Activated gamma-delta T cell (primary cell): ENCODE results near the gene LAIR1.
"Not testable (repeated sequence)": the region's sequence is repeated elsewhere in the genome, so short reads cannot be mapped to it uniquely, and the experiment has no call there.

Experiments used
- DNase-seq: peaks from one replicate; lab custom pipeline; 2025; lab: John Stamatoyannopoulos, UW

Gene LAIR1

DNA sequence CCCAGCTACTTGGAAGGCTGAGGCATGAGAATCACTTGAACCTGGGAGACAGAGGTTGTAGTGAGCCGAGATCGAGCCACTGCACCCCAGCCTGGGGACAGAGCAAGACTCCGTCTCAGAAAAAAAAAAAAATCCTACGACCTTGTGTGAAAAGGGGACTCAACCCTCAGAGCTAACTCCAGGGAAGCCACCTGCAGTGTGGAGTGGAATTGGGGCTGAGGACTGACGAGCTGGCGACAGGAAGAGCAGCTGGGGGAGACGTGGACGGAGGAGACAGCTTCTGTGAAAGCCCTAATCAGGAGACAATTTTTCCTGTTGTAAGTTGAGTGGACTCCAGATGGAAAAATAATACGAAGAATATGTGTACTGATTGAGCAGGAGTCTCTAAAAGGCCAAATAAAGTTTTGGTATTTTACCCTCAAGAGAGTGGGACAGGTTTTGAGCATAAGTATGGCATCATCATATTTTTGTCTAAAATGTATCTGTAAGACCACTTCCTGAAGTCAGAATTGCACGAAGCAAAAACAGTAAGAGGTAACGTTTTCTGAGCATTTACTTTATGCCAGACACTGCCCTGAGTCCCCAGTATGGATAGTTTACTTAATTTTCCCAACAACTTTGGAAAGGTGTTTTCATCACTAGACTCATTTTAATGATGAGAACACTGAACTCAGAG, 12.0 kb upstream of the LAIR1 start:
- DNase-seq = no peak

DNA sequence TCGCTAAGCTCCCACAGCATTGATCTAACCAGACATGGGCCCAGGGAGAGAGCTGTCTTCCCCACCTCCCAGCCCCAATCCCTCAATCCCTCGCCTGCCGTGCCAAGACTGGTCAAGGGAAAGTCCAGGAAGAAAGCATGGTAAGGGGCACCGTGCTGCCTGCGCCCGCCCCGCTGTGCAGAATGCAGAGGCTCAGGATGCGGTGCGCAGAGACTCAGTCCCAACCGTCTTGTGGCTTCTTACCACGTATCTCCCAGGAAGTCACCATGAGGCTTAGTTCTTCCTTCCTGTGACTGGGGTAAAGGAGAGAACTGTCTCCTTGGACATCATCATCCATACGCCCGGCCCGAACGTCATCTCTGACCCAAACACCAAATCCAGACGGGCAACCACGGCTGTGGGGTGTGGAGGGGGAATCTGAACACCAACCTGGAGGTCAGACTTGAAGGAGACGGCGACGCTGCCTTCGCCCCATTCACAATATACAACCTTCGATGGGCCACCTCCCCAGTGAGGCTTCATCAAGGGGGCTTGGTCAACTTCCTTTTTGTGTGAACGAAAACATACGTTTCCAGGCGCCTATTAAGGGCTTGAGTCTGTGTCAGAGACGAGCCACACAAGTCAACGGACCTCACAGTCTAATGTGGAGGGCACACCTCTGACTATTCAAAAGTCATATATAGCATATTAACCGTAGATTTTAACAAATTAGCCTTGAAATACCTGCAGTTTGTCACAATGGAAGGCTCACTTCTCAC, 10.6 kb upstream of the LAIR1 start:
- DNase-seq = not testable (repeated sequence)

DNA sequence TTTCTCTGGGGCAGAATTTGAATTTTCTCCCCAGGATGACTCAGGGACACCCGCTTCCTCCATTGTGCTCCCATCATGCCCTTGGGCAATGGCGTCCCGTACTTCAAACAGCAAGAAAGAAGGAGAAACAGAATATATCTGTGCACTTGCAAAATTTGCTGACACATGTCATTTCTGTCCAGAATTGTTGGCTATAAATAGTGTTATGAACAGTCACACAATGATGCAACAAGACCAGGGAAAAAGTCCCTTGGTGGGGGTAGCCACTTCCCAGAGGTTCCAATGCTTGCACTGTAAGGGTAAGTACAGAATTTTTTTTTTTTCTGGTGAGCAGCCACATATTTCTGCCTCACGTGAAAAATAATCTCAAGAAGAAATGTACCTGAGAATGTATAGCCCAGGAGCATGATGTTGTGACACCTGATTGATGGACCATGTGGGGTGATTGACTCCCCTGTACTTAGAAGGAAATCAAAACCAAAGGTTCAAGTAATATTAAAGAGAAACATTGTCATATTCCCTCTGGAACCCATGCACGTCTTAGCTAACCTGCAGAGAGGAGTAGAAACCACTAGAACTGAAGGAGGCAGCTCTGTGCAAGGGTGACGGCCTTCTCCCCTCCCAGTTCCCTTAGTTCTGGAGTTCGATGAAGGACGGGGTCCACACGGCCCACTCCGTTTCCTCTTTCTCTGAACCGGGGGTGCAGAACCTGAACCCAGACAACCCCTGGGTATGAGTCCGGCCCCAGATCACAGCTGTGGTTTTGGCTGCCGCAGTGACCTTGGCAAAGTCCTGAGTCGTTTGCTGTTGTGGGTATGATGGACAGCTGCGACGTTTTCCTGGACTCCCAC, 9.3 kb upstream of the LAIR1 start:
- DNase-seq = no peak

DNA sequence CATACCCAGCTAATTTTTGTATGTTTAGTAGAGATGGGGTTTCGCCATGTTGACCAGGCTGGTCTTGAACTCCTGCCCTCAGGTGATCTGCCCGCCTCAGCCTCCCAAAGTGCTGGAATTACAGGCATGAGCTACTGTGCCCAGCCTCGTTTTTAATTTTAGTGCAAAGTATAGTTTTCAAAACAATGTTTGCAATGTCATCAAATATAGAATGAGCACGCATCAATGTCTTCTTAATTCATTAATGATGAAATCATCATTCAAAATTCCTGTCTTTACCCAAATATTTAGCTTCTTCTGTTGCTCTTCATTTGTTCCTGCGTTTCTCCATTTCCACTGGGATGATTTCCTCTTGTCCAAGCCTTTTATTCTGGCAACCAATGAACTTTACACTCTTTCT, 6.7 kb upstream of the LAIR1 start:
- not testable (repeated sequence) for DNase-seq

DNA sequence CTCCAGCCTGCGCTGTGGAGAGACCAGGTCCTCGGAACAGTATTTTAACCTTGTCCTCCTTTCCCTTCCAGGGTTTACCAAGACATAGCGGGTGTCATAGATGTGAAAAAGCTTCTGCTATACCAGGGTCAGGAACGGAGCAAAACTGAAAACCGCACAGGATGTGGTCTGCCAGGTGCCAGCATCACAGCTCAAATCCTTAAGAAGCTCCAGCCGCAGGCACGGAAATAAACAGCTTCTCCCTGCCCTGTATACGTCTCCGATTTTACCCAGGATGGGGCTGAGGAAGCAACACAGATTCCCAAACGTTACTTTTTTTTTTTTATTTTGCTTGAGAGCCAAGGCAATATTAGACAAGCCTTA, 5.7 kb upstream of the LAIR1 start:
- not testable (repeated sequence) for DNase-seq

DNA sequence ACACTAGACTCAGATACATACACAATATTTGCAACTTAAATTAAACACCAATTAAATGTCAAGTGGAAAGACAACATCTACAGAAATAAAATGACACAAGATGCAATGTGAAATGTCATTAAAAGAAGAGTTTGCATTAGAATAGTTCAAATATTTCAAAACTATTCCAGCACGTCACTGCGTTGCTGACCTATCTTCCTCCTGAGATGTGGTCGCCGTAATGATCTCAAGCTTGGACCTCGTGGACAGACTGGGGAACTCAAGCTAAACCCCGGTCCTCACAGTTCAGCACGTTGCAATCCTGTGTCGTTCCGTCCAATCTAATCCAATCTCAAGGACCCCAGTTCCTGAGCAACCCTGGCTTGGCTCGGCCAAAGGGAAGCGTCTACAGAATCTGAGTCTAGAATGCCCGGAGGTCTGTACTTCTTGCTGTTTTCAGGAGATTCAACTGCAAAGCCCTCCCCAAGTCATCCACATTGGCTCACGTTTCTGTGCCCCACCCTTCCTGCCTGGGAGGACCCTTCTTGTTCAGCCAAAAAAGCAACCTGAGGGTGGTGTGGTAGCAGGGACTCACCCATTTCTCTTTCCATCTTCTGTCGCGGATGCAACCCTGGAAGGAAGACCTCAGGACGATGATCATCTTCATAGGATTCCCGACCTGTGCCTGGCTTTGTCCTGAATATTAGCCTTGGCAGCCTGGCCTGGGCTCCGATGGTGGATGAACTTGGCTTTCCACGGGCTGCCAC, 5.1 kb upstream of the LAIR1 start:
- not testable (repeated sequence) for DNase-seq

DNA sequence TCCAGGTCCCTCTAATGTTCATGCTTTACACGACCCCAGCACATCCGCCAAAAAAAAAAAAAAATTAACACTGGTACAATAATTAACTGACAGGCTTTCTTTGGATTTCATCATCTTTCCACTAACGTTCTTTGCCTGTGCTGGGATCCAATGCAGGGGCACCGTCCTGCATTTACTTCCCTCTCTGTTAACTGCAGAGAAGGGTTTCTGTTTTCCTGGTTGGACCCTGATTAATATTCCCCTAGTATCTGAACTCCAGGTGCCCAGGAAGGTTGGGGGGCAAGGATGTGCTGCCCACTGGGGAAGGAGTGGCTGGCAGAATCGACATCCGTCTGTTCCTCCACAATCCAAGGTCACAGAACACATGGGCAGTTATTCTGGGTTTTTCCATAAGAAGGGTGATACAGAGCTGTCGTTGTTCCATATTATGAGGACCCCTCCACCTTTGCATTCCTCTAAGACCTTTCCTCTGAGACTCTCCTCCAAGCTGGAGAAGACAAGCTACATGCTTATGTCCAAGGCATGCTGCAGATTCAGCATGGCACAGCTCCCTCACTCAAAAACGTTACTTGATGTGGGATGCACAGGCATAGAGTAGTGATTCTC, 4.5 kb upstream of the LAIR1 start:
- DNase-seq = no peak

DNA sequence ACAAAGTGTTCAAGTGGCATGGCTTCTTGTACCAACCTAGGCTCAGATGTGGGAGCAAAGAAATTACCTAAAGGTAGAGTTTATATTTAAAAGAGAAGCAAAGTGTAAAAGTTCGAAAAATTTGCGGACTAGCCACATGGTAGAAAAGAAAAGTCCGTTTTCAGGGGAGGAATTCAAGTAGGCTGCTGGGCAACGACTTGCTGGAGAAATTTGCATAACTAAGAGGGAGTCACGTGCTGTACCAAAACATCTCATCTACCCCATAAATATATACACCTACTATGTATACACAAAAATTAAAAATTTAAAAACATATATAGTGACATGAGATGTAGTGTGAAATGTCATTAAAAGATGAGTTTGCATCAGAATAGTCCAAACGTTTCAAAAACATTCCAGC, 2.1 kb upstream of the LAIR1 start:
- no peak for DNase-seq

DNA sequence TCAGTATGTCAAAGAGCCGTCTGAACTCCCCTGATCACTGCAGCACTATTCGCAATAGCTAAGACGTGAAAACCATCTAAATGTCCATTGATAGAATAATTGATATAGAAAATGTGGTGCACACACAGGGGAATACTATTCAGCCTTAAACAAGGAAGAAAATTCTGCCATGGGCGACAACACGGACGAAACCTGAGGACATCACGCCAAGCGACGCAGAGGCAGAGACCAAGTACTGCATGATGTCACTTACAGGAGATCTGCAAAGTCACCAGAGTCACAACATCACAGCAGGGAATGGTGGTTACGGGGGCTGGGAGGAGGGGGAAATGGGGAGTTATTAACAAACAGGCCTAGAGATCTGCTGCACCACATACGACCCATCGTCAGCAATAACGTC, 1.1 kb upstream of the LAIR1 start:
- not testable (repeated sequence) for DNase-seq

DNA sequence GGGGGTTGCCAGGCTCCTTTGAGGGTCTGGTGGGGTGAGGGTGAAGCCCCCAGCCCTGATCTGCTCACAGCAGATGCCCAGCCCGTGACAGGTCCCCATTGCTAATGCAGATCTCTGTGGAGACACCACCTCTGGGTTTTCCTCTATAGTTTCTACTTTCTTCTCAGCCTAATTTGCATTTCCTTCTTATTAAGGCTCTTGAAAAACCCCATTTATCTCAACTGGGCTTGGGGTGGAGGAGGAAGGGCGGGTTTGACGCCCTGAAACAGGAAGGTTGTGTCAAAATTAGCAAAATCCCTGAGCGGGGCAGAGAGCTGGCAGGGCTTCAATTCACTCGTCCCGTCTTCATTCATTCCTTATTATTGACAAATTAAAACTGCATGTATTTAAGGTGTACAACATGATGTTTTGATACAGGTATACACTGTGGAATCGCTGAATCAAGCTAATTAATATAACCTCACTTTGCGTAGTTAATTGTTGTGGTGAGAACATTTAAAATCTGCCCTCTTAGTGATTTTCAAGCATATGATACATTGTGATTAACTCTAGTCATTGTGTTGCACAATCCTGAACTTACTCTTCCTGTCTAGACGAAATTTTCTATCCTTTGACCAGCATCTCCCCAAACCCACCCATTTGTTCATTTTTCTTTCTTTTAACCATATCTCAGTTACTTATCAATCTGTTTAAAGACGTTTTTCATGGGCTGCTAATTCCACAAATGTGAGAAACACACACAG, 2.9 kb downstream of the LAIR1 start:
- not testable (repeated sequence) for DNase-seq

DNA sequence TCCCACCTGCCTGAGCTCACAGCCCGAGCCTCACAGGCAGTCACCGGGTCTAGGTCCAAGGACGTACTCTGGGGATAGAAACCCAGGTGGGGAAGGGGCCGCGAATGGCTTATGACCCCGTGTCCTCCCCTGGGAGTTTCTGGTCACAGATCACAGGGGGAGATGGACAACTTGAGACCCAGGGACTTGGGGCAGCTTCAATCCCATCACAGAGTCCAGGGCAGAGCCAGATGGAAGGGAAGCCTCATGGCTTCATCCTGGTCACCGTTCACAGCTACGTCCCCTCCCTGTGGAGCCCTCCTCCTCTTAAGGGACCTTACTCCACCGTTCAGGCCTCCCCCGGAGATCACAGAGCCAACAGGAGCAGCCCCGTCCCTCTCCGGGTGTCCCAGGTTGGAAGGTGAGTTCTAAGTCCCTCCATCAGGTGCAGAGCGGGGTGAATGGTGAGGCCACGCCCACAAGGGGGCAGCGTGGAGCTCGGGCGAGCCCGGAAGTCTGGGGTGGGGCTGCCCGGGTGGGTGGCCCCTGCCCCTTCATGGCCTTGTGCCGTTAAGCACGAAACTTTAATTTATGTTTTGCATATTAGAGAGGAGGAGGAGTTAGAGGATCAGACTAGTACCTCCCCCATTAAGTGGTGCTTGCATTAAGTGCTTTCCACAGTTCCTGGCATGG, 5.4 kb downstream of the LAIR1 start:
- DNase-seq = not testable (repeated sequence)

DNA sequence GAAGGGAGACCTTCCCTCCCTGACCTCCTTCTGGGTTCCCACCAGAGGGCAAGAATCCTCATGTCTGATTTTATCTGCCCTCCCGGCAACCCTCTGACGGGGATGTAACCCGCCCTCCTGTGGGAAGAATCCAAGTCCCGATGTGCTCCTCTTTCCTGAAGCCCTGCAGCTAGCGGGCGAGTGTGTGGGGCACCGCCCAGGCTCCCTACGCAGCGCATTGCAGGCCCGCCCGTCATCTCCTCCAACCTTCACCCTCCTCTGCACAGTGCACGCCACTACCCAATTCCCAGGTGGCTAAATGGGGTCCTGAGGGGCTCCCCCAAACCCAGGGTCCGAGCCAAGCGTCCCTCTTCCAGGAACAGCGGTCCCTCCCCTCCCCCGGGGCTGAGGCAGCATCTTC, 7.3 kb downstream of the LAIR1 start:
- no peak for DNase-seq

DNA sequence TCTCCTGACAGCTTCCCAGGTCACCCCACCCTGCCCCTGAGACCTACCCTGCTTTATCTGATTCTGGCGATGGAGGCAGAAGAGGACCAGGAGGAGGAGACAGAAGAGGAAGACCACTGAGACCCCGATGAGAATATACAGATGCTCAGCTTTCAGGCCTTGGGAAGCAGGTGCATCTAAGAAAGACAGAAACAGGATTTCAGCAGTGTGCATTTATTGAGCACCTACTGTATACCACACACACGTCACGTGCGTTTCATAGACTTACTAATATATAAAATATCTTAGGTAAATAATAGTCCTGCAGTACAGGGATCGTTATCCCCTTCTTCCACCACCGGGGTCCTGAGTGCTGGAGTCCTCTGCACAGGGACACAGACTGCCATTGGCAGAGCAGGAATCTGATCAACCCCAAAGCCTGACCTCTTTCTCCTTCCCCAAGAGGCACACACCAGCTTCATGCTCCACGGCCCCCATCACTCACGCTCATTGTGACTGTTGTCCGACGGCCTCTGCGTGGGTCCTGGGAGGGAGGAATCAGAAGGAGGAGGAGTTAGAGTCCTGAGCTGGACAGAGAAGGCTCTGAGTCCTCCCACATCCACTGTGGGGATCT, 8.2 kb downstream of the LAIR1 start:
- no peak for DNase-seq

DNA sequence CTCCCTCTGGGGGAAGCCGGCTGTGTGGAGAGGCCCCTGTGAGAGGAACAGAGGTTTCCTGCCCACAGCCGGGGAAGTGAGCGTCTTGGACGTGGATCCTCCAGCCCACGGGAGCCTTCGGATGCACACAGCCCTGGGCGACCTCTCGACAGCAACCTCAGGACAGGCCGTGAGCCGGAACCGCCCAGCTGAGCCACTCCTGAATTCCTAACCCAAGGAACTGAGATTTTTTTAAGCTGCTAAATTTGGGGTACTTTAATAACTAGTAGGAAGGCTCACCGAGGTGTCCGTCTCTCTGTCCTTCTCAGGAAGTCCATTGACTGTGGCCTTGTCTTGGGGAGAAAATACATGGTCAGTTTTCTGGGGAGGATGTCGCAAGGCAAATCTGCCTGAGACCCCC, 9.1 kb downstream of the LAIR1 start:
- DNase-seq = no peak

DNA sequence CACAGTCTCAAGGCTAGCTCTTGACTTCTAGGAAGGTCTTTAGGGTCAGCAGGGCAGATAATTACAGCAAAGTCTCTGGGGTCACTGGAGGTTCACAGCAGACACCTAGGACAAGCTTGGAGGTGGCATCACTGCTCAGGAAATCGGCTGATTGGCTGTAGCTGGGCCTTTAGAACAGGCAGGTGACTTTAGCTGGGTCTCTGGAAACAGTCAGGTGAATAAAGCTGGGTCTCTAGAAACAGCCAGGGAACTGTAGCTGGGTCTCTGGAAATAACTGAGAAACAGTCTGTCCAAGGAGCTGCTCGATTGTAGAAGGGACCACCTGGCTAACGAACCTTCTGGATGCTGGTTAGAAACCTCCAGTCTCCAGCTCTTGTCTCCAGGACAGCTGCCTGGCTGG, 10.0 kb downstream of the LAIR1 start:
- no peak for DNase-seq

DNA sequence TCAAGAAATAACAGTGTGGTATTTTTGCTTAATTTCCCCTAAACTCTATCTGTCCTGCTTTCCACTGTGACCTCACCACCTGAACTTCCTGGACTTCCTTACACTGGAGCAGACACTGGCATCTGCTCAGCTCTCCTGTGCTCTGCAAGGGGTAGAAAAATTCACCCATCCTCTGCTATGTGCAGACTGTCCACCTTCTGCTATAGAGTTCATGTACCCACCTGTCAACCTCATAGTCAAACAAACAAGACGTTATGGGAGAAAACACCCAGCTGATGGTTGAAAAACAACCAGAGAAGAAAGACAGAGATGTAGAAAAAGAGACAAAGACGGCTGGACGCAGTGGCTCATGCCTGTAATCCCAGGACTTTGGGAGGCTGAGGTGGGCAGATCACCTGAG, 12.2 kb downstream of the LAIR1 start:
- no peak for DNase-seq

DNA sequence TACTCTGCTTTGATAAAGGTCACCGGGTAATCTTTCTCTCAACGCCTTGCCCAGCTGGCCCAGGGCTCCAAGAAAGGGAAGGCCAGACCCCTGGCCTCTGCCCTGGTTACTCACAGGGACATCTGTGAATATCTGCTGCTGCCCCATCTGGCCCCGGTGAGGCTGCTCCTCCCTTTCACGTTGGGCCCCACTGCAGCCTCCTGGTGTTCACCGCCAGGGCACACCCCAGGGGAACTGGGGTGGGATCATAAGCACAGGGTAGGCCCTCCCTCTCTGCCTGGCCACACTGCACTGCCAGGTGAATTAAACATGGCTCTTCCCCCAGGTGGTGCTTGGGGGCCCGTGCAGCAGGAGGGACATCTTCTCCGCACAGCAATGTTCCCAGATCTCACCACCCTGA, 12.7 kb downstream of the LAIR1 start:
- DNase-seq = no peak

DNA sequence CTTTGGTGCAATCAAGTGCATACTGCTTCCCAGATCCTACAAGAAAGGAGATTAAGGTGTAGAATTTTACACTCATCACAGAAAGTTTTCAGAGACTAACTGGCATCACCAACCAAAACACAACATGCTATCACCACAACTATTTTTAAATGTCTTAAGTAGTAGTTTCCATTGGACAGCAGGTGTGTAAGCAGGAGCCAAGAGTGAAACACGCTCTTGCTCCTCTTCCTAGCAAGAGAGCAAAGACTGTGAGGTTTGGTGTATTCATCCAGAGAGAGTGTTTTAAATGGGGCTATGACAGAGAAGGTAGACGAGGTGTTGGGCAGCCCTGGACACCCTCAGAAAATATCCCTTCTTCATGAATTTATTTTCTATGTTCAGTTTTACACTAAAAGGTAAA, 13.3 kb downstream of the LAIR1 start:
- DNase-seq = no peak

DNA sequence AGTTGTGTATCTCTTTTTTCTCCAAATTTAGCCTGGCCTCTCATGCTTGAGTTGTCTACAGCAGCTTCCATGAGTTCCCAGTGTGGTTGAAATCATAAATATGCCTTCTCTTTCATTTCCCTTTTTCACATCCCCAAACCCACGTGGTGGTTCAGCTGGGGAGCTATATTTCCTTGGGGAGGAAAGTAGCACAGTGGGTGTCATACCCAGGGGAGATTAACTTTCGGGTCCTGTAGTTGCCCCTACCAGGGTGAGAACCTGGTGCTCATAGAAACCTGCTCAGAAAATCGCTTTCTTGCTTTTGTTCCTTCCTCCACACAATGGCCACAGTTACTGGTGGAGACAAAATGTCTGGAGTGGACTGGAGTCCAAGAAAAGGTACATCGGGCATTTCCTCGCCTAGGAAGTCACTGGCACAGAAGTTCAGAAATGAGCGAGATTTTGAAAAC, 18.8 kb downstream of the LAIR1 start:
- no peak for DNase-seq

DNA sequence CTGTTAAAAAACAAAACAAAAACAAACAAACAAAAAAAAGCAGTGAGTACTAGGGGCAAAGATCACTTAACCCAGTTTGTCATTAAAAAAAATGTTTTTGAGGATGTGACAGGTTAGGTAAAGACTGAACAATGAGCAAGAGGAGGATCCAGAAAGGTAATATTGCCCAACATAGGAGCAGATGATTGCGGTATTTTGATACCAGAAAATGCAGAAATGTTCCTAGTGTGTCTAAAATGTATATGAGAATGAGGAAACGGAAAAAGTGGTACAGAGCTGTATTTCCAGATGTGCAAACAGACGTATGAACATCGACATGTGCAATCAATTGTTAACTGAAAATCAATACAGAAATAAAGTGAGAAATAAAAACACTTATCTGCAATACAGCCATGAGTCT, 20.9 kb downstream of the LAIR1 start:
- no peak for DNase-seq
